ENCODE results near the gene JADE2. TPM values are rescaled to one million over a fixed set of nuclear protein-coding genes. Genes with fewer than 3 reads are reported as not detected.

The JADE2 gene
- total RNA-seq, 6 donors from 2014 or later: 51.5 to 102 (median 69.5) TPM

DNA sequence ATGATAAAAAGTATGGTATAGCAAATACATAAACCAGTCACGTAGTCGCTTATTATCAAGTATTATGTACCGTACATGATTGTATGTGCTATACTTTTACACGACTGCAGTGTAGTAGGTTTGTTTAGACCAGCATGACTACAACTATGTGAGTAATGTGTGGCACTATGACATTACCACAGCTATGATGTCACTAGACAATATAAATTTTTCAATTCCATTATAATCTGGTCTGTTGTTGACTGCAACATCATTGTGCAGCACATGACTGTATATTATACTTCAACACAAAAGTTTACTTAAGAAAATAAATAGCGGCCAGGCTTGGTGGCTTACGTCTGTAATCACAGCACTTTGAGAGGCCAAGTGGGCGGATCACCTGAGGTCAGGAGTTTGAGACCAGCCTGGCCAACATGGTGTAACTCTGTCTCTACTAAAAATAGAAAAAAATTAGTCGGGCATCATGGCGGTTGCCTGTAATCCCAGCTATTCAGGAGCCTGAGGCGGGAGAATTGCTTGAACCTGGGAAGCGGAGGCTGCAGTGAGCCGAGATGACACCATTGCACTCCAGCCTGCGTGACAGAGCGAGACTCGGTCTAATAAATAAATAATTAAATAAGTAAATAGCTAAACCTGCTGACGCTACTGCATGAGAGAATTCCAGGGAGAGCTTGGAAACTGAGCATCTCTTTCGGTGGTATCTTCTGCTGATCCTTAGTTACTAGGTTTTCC lies 24.6 kb upstream of the JADE2 start:
- Histone ChIP-seq H3K27ac (no peak overlapping the region), H3K36me3 (no peaks in the 10 kb centered on the region), H3K9me3 (no peaks in the 10 kb centered on the region), H3K4me3 (no peak overlapping the region), H3K4me1 (peaks cover 26 to 32% (median 30%) of the 10 kb centered on the region in 4 donors), H3K27me3 (no peaks in the 10 kb centered on the region)
- 94 to 98% methylated on average over 17 of the region's 17 CpGs for WGBS, 2 donors
- TF ChIP-seq POLR2AphosphoS5 (IDR thresholded peaks at IDR 0.05) (no peak), POLR2A (IDR thresholded peaks at IDR 0.05) (no peak), EP300 (IDR thresholded peaks at IDR 0.05) (no peak)
- TF ChIP-seq, protein P1, sequence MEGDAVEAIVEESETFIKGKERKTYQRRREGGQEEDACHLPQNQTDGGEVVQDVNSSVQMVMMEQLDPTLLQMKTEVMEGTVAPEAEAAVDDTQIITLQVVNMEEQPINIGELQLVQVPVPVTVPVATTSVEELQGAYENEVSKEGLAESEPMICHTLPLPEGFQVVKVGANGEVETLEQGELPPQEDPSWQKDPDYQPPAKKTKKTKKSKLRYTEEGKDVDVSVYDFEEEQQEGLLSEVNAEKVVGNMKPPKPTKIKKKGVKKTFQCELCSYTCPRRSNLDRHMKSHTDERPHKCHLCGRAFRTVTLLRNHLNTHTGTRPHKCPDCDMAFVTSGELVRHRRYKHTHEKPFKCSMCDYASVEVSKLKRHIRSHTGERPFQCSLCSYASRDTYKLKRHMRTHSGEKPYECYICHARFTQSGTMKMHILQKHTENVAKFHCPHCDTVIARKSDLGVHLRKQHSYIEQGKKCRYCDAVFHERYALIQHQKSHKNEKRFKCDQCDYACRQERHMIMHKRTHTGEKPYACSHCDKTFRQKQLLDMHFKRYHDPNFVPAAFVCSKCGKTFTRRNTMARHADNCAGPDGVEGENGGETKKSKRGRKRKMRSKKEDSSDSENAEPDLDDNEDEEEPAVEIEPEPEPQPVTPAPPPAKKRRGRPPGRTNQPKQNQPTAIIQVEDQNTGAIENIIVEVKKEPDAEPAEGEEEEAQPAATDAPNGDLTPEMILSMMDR (IDR thresholded peaks at IDR 0.05): no peak
- ATAC-seq (ENCODE audit: low FRiP score in 2 of 2) (no peak), DNase-seq (no peak)

DNA sequence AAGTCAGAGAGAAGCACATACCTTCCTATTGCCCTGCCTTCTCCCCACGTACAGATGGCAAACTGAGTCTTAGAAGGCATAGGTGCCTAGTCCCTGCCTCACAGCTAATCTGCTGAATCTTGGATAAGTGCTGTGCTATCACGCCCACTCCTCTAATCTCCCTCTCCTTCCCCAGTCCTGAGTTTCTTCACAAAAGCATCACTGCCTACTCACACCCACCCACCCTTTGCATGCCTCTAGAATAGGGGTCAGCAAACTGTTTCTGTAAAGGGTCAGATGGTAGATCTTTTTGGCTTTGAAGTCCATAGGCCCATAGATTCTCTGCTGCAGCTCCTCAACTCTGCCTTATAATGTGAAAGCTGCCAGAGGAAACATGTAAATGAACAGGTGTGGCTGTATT lies 23.2 kb upstream of the JADE2 start:
- no peak for TF ChIP-seq EP300 (IDR thresholded peaks at IDR 0.05)
- TF ChIP-seq POLR2A (IDR thresholded peaks at IDR 0.05): no peak
- TF ChIP-seq, protein P1 (IDR thresholded peaks at IDR 0.05): no peak
- no peak for TF ChIP-seq POLR2AphosphoS5 (IDR thresholded peaks at IDR 0.05)
- Histone ChIP-seq H3K27me3 (no peaks in the 10 kb centered on the region), H3K27ac (peak overlapping the region in 1 of 4 donors; percentile 88), H3K9me3 (no peaks in the 10 kb centered on the region), H3K36me3 (no peaks in the 10 kb centered on the region), H3K4me3 (no peak overlapping the region), H3K4me1 (peaks cover 38 to 42% (median 41%) of the 10 kb centered on the region in 4 donors)
- DNase-seq: no peak
- no peak for ATAC-seq (ENCODE audit: low FRiP score in 2 of 2)
- 90 to 94% methylated on average over 2 of the region's 2 CpGs for WGBS, 2 donors

DNA sequence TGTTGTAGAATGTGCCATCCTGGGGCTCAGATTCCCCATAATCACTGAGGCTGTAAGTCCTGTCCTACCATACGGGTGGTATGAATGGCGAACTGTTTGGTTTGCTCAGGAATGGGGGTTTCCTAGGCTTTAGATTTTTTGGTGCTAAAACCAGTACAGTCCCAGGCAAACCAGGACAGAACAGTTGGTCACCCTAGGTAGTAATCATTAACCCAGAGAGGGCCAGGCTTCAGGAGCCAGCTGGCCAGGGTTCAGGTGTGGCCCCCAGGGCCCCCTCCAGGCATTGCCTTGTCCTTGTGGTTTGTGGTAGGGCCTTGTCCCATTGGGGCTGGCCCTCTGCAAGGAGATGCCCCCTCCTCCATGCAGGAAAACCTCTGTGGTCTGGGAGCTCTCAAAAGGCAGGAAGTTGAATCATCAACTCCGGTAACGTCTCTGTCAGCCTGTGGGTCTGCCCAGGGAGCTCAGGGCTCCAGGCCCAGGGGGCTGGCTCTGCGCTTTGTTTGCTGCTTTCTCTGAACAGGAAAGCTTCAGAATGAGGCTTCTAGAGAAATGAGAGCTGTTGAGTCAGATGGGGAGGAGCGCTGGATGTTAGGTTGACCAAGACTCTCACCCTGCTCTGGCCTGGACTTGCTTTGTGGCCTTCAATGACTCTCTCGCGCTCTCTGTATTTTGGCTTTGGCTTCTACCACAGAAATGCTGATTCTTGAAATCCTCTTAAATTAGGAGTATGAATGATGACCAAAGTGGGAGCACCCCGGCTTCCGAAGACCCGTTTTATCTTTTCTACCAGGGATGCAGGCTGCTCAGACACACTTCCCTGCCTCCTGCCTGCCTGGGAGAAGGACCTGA lies 22.2 kb upstream of the JADE2 start:
- no peaks in the 10 kb centered on the region for H3K36me3 ChIP-seq
- H3K9me3 ChIP-seq: no peaks in the 10 kb centered on the region
- H3K27me3 ChIP-seq: no peaks in the 10 kb centered on the region
- peak; percentile 72 to 80 for DNase-seq
- TF ChIP-seq, protein P1 (IDR thresholded peaks at IDR 0.05): no peak
- TF ChIP-seq EP300 (IDR thresholded peaks at IDR 0.05): peak in 2 of 4 donors; percentile 24 to 73
- TF ChIP-seq POLR2A (IDR thresholded peaks at IDR 0.05): peak in 1 of 4 donors; percentile 45
- TF ChIP-seq POLR2AphosphoS5 (IDR thresholded peaks at IDR 0.05): peak; percentile 64 to 91
- WGBS, 2 donors: 36 to 44% methylated on average over 9 to 11 of the region's 11 CpGs
- H3K27ac ChIP-seq: peak overlapping the region; percentile 79 to 88 (median 86)
- peaks cover 38 to 42% (median 41%) of the 10 kb centered on the region in 4 donors for H3K4me1 ChIP-seq
- ATAC-seq (ENCODE audit: low FRiP score in 2 of 2): peak; percentile 73 to 89
- no peak overlapping the region for H3K4me3 ChIP-seq

DNA sequence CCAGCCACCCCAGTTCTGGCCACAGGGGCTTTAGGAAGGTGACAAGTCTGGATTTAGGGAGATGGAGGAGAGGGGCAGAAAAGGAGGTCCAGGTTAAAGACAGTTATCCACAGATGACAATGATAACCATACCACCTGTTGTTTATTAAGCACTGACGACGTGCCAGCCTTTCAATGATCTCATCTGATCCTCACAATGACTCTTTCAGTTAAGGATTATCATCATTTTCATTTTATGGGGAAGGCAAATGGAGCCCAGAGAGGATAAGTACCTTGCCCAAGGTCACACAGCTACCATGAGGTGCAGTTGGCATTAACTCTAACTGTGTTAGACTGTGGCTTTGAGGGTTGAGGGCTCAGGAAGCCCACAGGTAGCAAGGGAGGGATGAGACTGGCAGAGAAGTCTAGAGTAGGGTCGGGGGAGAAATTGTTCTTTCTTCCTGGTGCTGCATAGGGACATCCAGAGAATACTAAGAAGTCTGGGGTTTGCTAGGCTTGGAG lies 21.5 kb upstream of the JADE2 start:
- TF ChIP-seq EP300 (IDR thresholded peaks at IDR 0.05): no peak
- no peak for TF ChIP-seq POLR2A (IDR thresholded peaks at IDR 0.05)
- TF ChIP-seq POLR2AphosphoS5 (IDR thresholded peaks at IDR 0.05): no peak
- TF ChIP-seq, protein P1 (IDR thresholded peaks at IDR 0.05): no peak
- 68 to 80% methylated on average over 3 of the region's 3 CpGs for WGBS, 2 donors
- no peak overlapping the region for H3K4me3 ChIP-seq
- ATAC-seq (ENCODE audit: low FRiP score in 2 of 2): no peak
- peaks cover 38 to 42% (median 41%) of the 10 kb centered on the region in 4 donors for H3K4me1 ChIP-seq
- no peaks in the 10 kb centered on the region for H3K9me3 ChIP-seq
- no peak for DNase-seq
- H3K27me3 ChIP-seq: no peaks in the 10 kb centered on the region
- peak overlapping the region; percentile 79 to 88 (median 86) for H3K27ac ChIP-seq
- no peaks in the 10 kb centered on the region for H3K36me3 ChIP-seq

All from upper lobe of left lung (tissue), 6 donors.